ENCODE measurements around the gene SIRT2.
A peak's percentile ranks its signal among the peaks of the same experiment; 100 is the strongest.
"Not testable (repeated sequence)": the region's sequence is repeated elsewhere in the genome, so short reads cannot be mapped to it uniquely, and the experiment has no call there.

The SIRT2 gene

DNA sequence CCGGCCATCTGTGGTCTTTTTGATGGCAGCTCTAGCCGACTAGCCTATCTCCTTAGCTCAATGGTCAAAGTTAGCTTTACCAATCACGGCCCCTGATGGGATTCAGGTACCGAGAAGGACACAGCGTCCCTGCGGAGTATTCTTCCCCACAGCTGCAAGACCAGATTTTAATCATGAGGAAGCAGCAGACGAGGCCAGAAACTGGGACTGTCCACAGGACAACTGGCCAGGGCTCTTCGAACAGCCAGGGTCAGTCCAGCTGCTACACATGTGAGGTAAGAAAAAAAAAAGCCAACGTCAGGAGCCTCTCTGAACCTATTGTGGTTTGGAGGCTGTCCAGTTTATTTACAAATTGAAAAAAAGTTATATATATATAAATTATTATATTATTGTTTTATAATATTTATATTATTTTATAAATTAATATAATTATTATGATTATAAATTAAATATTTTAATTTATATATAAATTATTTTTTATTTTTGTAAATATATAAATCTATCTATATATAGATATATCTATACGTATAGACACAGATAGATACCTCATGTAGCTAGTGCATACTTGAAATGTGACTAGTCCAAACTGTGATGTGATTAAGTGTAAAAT is 32.1 kb downstream of the SIRT2 start:
- TF ChIP-seq CTCF (conservative IDR thresholded peaks at IDR 0.05; ENCODE audit: control insufficient read depth, insufficient read depth, low read depth, low read length) = no peak
- DNase-seq (ENCODE audit: low read depth) = no peak
- no peak overlapping the region for H3K4me3 ChIP-seq (ENCODE audit: control insufficient read depth, low read depth, low read length)

DNA sequence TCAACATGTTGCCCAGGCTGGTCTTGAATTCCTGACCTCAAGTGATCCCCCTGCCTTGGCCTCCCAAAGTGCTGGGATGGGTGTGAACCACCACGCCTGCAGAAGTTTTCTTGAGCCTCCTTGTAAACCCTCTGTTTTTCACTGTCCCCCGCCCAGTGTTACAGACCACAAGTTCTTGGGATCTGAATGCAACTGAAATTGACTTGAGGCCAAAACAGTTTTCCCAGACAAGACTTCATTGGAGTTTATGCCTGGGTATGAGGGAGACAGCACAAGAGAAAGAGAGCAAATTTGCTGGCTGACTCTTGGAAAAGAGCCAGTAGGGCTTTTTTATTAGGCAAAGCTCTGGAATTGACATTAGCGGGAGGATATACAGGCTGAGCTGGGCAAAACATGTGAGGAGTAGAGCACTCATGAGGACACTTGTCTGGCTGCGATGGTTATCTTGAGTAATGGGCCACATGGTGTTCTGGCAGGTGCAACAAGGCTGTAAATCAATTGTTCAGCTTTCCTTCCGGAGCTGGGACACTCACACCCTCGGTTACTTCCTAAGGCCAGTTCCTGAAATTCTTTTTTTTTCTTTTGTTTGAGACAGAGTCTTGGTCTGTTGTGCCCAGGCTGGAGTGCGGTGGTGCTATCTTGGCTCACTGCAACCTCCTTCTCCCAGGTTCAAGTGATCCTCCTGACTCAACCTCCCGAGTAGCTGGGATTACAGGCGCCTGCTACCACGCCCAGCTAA is 36.9 kb downstream of the SIRT2 start:
- peak; percentile 20 for DNase-seq (ENCODE audit: low read depth)
- H3K4me3 ChIP-seq (ENCODE audit: control insufficient read depth, low read depth, low read length) = no peak overlapping the region
- no peak for TF ChIP-seq CTCF (conservative IDR thresholded peaks at IDR 0.05; ENCODE audit: control insufficient read depth, insufficient read depth, low read depth, low read length)

DNA sequence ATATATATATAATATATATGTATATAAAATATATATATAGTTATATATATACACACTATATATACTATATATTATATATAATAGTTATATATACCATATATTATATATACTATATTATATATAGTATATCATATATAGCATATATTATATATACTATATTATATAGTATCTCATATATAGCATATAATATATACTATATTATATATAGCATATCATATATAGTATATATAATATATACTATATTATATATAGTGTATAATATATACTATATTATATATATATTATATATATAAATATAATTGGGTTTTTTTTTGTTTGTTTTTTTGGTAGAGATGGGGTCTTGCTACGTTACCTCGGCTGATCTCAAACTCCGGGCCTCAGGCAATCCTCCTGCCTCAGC is 38.0 kb downstream of the SIRT2 start:
- DNase-seq (ENCODE audit: low read depth) = no peak
- H3K4me3 ChIP-seq (ENCODE audit: control insufficient read depth, low read depth, low read length) = no peak overlapping the region
- no peak for TF ChIP-seq CTCF (conservative IDR thresholded peaks at IDR 0.05; ENCODE audit: control insufficient read depth, insufficient read depth, low read depth, low read length)

DNA sequence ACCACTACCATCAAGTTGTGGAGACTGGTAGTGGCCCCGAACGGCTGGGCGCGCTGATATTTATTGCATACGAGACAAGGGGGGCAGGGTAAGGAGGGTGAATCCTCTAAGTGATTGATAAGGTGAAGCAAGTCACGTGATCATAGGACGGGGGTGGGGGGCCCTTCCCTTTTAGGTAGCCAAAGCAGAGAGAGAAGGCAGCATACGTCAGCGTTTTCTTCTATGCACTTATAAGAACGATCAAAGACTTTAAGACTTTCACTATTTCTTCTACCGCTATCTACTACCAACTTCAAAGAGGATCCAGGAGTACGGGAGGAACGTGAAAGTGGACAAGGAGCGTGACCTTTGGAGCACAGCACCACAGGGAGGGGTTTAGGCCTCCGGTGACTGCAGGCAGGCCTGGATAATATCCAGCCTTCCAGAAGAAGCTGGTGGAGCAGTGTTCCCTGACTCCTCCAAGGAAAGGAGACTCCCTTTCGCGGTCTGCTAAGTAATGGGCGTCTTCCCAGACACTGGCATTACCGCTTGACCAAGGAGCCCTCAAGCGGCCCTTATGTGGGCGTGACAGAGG is 39.7 kb downstream of the SIRT2 start:
- not testable (repeated sequence) for DNase-seq (ENCODE audit: low read depth); H3K4me3 ChIP-seq (ENCODE audit: control insufficient read depth, low read depth, low read length)

DNA sequence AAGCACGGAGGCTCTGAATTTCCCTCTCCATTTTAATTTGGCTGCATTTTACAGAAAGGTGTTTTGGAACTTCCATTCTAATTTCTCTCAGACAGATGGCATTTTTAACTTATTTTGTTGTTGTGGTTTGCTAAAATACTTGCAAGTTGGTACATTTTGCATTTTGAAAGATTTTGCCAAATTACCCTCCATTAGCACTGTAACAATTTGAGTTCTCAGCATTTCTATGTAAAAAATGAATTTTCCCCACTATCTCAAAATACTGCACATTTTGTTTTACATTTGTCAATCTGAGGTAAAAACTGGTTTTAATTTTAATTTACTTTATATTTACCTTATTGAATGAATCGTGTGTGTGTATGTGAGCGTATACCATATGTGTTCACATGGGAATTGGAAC is 42.6 kb downstream of the SIRT2 start:
- TF ChIP-seq CTCF (conservative IDR thresholded peaks at IDR 0.05; ENCODE audit: control insufficient read depth, insufficient read depth, low read depth, low read length) = no peak
- H3K4me3 ChIP-seq (ENCODE audit: control insufficient read depth, low read depth, low read length) = no peak overlapping the region
- DNase-seq (ENCODE audit: low read depth) = no peak

GRCh38 chr19:38855751-38856150 is 43.7 kb downstream of the SIRT2 start:
- not testable (repeated sequence) for H3K4me3 ChIP-seq (ENCODE audit: control insufficient read depth, low read depth, low read length); DNase-seq (ENCODE audit: low read depth)

DNA sequence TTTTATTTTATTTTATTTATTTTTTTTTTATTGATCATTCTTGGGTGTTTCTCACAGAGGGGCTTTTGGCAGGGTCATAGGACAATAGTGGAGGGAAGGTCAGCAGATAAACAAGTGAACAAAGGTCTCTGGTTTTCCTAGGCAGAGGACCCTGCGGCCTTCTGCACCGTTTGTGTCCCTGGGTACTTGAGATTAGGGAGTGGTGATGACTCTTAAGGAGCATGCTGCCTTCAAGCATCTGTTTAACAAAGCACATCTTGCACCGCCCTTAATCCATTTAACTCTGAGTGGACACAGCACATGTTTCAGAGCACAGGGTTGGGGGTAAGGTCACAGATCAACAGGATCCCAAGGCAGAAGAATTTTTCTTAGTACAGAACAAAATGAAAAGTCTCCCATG is 44.5 kb downstream of the SIRT2 start:
- not testable (repeated sequence) for DNase-seq (ENCODE audit: low read depth); H3K4me3 ChIP-seq (ENCODE audit: control insufficient read depth, low read depth, low read length)

GRCh38 chr19:38853214-38853613 is 46.2 kb downstream of the SIRT2 start:
- no peak for DNase-seq (ENCODE audit: low read depth)
- TF ChIP-seq CTCF (conservative IDR thresholded peaks at IDR 0.05; ENCODE audit: control insufficient read depth, insufficient read depth, low read depth, low read length) = no peak
- H3K4me3 ChIP-seq (ENCODE audit: control insufficient read depth, low read depth, low read length) = no peak overlapping the region
